CD4-positive, alpha-beta T cell (primary cell): ENCODE data around the gene PCTP. TPM values are rescaled to one million over a fixed set of nuclear protein-coding genes. Genes with fewer than 3 reads are reported as not detected.

Experiments used
- ATAC-seq: fragments of 200-7000 bp; cut with Tn5 transposase; one replicate; pipeline ENCODE4 v1.10.0; 2022; ENCODE audit warnings: mild to moderate bottlenecking; ENCODE audit not compliant: poor library complexity
- CTCF ChIA-PET: fragments of 350-600 bp; sonication (Branson Sonifier 250); formaldehyde crosslinking; loops from one replicate; lab custom pipeline; 2021; ENCODE audit warnings: antibody characterized with exemption, inconsistent platforms; lab: Charles Lee
- POLR2A ChIA-PET: fragments of 350-600 bp; sonication (Branson Sonifier 250); formaldehyde crosslinking; loops from one replicate; lab custom pipeline; 2021; ENCODE audit warnings: antibody characterized with exemption, inconsistent platforms; lab: Charles Lee
- DNase-seq, 14 experiments: peaks; one replicate each; pipeline ENCODE4 v3.0.0-alpha.2; 2013 to 2020; ENCODE audit warnings: mixed read lengths in 2 of 14
- H3K27ac ChIP-seq, 2 donors: one replicate each; pipeline versions ENCODE4 v1.5.1 to v1.7.0; 2013; ENCODE audit warnings: low read length in 2 of 2, low read depth in 1 of 2, mild to moderate bottlenecking in 1 of 2
- H3K27me3 ChIP-seq, 2 experiments: 1 replicate in 1 of 2; 2 replicates in 1 of 2; pipeline versions ENCODE4 v1.6.1 to v1.7.0; 2013; ENCODE audit warnings: low read length in 2 of 2, control low read depth in 1 of 2, mild to moderate bottlenecking in 1 of 2, moderate library complexity in 1 of 2; ENCODE audit not compliant: insufficient read depth in 2 of 2, control insufficient read depth in 1 of 2
- H3K36me3 ChIP-seq: one replicate; pipeline ENCODE4 v1.6.1; 2013; ENCODE audit warnings: low read length, control low read depth; ENCODE audit not compliant: insufficient read depth
- H3K4me1 ChIP-seq: one replicate; pipeline ENCODE4 v1.6.1; 2013; ENCODE audit warnings: low read length, control low read depth; ENCODE audit not compliant: insufficient read depth
- H3K4me3 ChIP-seq: one replicate; pipeline ENCODE4 v1.5.1; 2013; ENCODE audit warnings: mild to moderate bottlenecking, low read length, moderate library complexity
- H3K9me3 ChIP-seq, 2 experiments: 1 replicate in 1 of 2; 2 replicates in 1 of 2; pipeline versions ENCODE4 v1.6.1 to v1.7.0; 2013; ENCODE audit warnings: low read length in 2 of 2, mild to moderate bottlenecking in 2 of 2, control low read depth in 1 of 2, moderate library complexity in 1 of 2; ENCODE audit not compliant: control insufficient read depth in 1 of 2, insufficient read depth in 1 of 2
- H3K27ac Mint-ChIP-seq: one replicate; pipeline ENCODE4 v1.8.0; 2020; ENCODE audit warnings: mixed read lengths
- H3K27me3 Mint-ChIP-seq: one replicate; pipeline ENCODE4 v1.8.0; 2021; ENCODE audit warnings: mixed read lengths
- H3K36me3 Mint-ChIP-seq: one replicate; pipeline ENCODE4 v1.8.0; 2021; ENCODE audit warnings: low read depth, mixed read lengths
- H3K4me1 Mint-ChIP-seq: one replicate; pipeline ENCODE4 v1.8.0; 2021; ENCODE audit warnings: low read depth, mixed read lengths
- H3K4me3 Mint-ChIP-seq: one replicate; pipeline ENCODE4 v1.8.0; 2020; ENCODE audit warnings: mild to moderate bottlenecking, mixed read lengths
- H3K9me3 Mint-ChIP-seq: one replicate; pipeline ENCODE4 v1.8.0; 2020; ENCODE audit warnings: mixed read lengths
- intact Hi-C, 2 experiments: fragments of 100-400 bp; cut with DNase I in 1 of 2; cut with micrococcal nuclease in 1 of 2; formaldehyde crosslinking; loops; one replicate each; pipeline versions ENCODE4 v1.15.1 to v1.9.0; 2023 to 2025; cut with DNase I, micrococcal nuclease
- total RNA-seq, 174 experiments: library from RNA in 2 of 174; stranded (reverse) in 2 of 174; gene quantifications; one replicate each; pipeline ENCODE4 v1.2.3 and lab custom pipeline; 2021 to 2026
- TF ChIP-seq, protein P1 (sequence below): fragments of 200-600 bp; IDR thresholded peaks from one replicate; pipeline ENCODE4 v1.8.0; 2022; ENCODE audit warnings: antibody characterized with exemption, mild to moderate bottlenecking

PCTP gene
- total RNA-seq, 2 experiments from 2014 or later: 1.1 to 1.2 TPM

DNA sequence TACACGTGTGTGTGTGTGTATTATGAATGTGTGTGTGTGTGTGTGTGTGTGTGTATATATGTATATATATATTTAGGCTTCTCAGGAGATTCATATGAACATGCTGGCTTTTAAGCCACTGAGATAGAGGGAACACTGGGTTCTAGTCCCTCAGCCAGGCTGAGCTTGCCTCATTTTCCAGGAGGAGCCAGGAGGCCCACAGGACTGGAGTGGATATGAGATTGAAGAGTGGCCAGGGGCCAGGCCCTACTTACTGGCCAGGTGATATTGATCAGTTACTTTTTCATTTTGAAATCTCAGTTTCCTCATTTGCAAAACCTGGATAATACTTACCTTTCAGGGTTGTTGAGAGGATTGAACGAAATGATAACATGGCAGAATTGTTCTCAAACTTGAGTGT is 5.8 kb downstream of the PCTP start:
- ChIA-PET CTCF (no interaction called here), POLR2A (no interaction called here)
- no peak overlapping the region for H3K4me3 Mint-ChIP-seq
- no peaks in the 10 kb centered on the region for H3K9me3 ChIP-seq
- intact Hi-C loops: loop anchor here in 1 of 2 experiments (10.0 kb wide), 1 partner anchor 332 kb away; the partner anchor contains the start of gene MMD
- H3K27ac ChIP-seq: no peak overlapping the region
- H3K36me3 ChIP-seq: peaks cover 2% of the 10 kb centered on the region
- no peaks in the 10 kb centered on the region for H3K27me3 ChIP-seq
- H3K9me3 Mint-ChIP-seq: no peaks in the 10 kb centered on the region
- H3K4me1 ChIP-seq: peaks cover 2% of the 10 kb centered on the region
- no peaks in the 10 kb centered on the region for H3K27me3 Mint-ChIP-seq
- no peaks in the 10 kb centered on the region for H3K36me3 Mint-ChIP-seq
- no peak overlapping the region for H3K27ac Mint-ChIP-seq
- no peak overlapping the region for H3K4me3 ChIP-seq
- no peak for ATAC-seq
- no peak for DNase-seq
- H3K4me1 Mint-ChIP-seq: peaks cover 12% of the 10 kb centered on the region
- TF ChIP-seq, protein P1, sequence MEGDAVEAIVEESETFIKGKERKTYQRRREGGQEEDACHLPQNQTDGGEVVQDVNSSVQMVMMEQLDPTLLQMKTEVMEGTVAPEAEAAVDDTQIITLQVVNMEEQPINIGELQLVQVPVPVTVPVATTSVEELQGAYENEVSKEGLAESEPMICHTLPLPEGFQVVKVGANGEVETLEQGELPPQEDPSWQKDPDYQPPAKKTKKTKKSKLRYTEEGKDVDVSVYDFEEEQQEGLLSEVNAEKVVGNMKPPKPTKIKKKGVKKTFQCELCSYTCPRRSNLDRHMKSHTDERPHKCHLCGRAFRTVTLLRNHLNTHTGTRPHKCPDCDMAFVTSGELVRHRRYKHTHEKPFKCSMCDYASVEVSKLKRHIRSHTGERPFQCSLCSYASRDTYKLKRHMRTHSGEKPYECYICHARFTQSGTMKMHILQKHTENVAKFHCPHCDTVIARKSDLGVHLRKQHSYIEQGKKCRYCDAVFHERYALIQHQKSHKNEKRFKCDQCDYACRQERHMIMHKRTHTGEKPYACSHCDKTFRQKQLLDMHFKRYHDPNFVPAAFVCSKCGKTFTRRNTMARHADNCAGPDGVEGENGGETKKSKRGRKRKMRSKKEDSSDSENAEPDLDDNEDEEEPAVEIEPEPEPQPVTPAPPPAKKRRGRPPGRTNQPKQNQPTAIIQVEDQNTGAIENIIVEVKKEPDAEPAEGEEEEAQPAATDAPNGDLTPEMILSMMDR: no peak

DNA sequence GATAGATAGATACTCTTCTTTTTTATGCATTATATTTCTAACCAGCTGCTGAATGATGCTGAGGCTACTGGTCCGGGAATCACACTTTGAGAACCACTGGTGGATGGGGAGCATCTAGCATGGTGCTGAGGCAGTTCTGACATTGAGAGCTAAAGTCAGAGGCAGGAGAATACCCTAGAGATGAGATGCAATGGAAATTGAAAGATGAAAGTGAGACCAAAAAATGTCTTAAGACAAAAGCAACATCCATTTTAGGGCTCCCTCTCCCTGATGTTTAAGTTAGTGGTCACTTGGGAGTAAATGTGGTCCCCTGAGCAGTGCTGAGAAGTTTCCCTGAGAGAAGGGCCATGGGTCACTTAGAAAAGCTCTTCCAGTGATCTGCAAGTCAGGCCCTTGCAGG is 6.8 kb downstream of the PCTP start:
- ChIA-PET POLR2A (no interaction called here), CTCF (no interaction called here)

DNA sequence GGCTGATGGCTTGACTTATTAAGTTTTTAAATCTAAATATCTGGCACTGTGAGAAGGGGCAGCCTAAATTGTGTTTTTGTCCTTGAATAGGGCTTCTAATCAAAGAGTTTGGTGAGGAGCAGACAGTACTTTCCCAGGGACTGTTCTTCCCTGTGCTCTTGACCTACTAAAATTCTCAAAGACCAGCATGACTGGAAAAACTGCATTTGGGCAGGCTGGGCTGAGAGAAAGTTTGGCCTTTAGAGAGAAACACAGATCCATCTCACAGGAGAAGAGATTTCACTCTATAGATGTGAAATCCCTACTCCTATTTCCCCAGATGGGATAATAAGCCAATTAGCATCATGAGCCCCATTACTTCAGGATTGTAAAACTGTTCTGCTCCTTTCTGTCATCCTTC is 7.3 kb downstream of the PCTP start:
- CTCF ChIA-PET: no interaction called here
- H3K36me3 Mint-ChIP-seq: no peaks in the 10 kb centered on the region
- DNase-seq: no peak
- H3K4me1 ChIP-seq: no peaks in the 10 kb centered on the region
- no peaks in the 10 kb centered on the region for H3K9me3 Mint-ChIP-seq
- no peaks in the 10 kb centered on the region for H3K27me3 Mint-ChIP-seq
- no peak overlapping the region for H3K27ac Mint-ChIP-seq
- no peaks in the 10 kb centered on the region for H3K27me3 ChIP-seq
- H3K4me1 Mint-ChIP-seq: peaks cover under 1% of the 10 kb centered on the region
- POLR2A ChIA-PET: no interaction called here
- TF ChIP-seq, protein P1: no peak
- no peak overlapping the region for H3K4me3 ChIP-seq
- peaks cover 2% of the 10 kb centered on the region for H3K36me3 ChIP-seq
- no peak overlapping the region for H3K4me3 Mint-ChIP-seq
- no peak for ATAC-seq
- H3K27ac ChIP-seq: no peak overlapping the region
- no peaks in the 10 kb centered on the region for H3K9me3 ChIP-seq
- intact Hi-C loops: loop anchor here in 1 of 2 experiments (10.0 kb wide), 1 partner anchor 333 kb away; the partner anchor contains the start of gene MMD

More for the DNA sequence above, 6.8 kb downstream of the PCTP start:
- Histone ChIP-seq H3K36me3 (peaks cover 2% of the 10 kb centered on the region), H3K4me1 (no peaks in the 10 kb centered on the region), H3K27ac (no peak overlapping the region), H3K27me3 (no peaks in the 10 kb centered on the region), H3K4me3 (no peak overlapping the region), H3K9me3 (no peaks in the 10 kb centered on the region)
- TF ChIP-seq, protein P1: no peak
- H3K4me1 Mint-ChIP-seq: peaks cover 4% of the 10 kb centered on the region
- H3K9me3 Mint-ChIP-seq: no peaks in the 10 kb centered on the region
- intact Hi-C loops: loop anchor here in 1 of 2 experiments (10.0 kb wide), 1 partner anchor 333 kb away; the partner anchor contains the start of gene MMD
- no peaks in the 10 kb centered on the region for H3K36me3 Mint-ChIP-seq
- ATAC-seq: no peak
- H3K27me3 Mint-ChIP-seq: no peaks in the 10 kb centered on the region
- no peak overlapping the region for H3K27ac Mint-ChIP-seq
- H3K4me3 Mint-ChIP-seq: no peak overlapping the region
- DNase-seq: no peak
